GM20000 (cell line): Measurements from ENCODE around the gene KLF6.

ENCODE experiments used
- DNase-seq: peaks from one replicate; pipeline ENCODE4 v3.0.0; 2012; ENCODE audit warnings: low spot score
- TF ChIP-seq, protein P1 (sequence below): IDR thresholded peaks from 2 replicates; pipeline ENCODE4 v1.5.1; 2012; ENCODE audit warnings: mild to moderate bottlenecking, control low read depth; ENCODE audit errors: extremely low read depth, missing control alignments

KLF6 gene

DNA sequence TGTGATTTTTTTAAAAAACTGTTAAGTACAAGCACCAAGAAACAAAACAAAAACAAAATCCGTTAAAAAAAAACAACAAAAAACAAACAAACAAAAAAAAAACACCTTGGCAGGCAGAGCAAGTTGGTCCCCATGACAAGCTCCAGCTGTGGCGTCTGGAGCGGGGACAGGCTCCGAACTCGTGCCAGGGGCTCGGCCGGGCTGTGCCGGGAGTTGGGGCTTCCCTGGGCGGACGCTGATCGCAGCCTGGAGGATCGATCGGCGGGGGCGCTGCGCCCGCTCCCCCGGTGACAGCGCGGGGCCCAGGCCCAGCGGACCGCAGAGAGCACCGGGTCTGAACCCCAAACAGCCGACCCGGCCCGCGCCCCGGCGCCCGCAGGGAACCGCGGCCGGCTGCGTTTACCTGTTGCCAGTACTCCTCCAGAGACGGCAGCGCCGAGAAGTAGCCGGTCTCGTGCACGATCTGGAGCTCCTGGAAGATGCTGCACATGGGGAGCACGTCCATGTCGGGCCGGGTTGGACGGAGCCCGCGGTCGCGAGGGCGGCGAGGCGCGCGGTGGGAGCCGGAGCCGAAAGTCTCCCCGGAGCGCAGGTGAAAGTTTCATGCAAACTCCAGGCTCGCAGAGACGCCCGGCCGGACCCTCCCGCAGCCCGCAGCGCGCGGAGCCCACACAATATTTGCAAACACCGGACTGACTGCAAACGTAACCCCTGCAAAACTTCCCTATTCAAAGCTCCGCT is at the start of gene KLF6:
Gene KLF6, minus strand, starts transcription at position 700 of the 741 bp plus-strand sequence. Its CDS starts 195 bp downstream, at position 505.
- TF ChIP-seq, protein P1, sequence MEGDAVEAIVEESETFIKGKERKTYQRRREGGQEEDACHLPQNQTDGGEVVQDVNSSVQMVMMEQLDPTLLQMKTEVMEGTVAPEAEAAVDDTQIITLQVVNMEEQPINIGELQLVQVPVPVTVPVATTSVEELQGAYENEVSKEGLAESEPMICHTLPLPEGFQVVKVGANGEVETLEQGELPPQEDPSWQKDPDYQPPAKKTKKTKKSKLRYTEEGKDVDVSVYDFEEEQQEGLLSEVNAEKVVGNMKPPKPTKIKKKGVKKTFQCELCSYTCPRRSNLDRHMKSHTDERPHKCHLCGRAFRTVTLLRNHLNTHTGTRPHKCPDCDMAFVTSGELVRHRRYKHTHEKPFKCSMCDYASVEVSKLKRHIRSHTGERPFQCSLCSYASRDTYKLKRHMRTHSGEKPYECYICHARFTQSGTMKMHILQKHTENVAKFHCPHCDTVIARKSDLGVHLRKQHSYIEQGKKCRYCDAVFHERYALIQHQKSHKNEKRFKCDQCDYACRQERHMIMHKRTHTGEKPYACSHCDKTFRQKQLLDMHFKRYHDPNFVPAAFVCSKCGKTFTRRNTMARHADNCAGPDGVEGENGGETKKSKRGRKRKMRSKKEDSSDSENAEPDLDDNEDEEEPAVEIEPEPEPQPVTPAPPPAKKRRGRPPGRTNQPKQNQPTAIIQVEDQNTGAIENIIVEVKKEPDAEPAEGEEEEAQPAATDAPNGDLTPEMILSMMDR, result no peak
- peak; percentile 55 for DNase-seq

DNA sequence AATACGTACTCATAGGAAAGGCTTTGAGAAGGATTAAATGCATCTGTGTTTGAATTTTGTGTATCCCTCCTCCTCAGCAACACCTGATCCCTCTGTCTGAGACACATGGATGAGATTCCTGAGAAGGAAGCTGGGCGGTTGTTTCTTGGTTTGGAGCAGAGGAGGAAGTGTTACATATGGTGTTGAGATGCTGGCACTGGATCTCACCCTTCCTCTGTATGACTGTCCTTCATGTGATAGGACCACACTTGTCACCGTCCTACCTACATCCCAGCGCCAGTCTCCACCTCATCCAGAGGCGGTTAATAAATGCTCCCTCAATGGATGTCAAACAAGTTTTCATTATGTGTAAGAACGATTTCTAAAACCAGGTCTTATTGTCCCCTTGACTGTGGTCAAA is 49.4 kb upstream of the KLF6 start:
- TF ChIP-seq, protein P1, result no peak
- no peak for DNase-seq

- TF ChIP-seq, protein P1, result no peak
- no peak for DNase-seq
Observed at GRCh38 chr10:3833046-3833445, 48.0 kb upstream of the KLF6 start.

- no peak for DNase-seq
- TF ChIP-seq, protein P1, result no peak
Observed at GRCh38 chr10:3832022-3832786, 47.2 kb upstream of the KLF6 start.

DNA sequence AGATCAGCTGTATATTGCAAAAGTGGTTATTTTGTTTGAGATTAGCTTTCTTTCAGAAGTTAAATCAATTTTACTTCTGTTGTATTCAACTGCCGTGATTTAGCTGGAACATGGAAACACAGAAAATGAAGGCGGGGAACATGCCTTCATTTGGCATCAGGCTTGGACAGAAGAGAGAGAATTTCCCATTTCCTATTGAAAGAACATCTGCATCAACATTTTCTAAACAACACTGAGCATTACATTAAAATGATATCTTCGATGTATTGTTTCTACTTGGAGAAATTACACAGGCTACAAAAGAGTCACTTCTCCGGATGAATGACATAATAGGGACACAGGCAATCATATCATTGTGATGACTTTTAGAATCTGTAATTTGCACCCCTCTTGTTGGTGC is 46.6 kb upstream of the KLF6 start:
- DNase-seq, result no peak
- TF ChIP-seq, protein P1, result no peak

GRCh38 chr10:3830946-3831345 is 45.9 kb upstream of the KLF6 start:
- no peak for DNase-seq
- TF ChIP-seq, protein P1, result no peak
